ENCODE results near the gene DUSP22.
A peak's percentile ranks its signal among the peaks of the same experiment; 100 is the strongest.
"Not testable (repeated sequence)": the region's sequence is repeated elsewhere in the genome, so short reads cannot be mapped to it uniquely, and the experiment has no call there.

The DUSP22 gene

GRCh38 chr6:291697-292505 is at the start of gene DUSP22:
Gene DUSP22, plus strand, starts transcription at chr6:292487. Its CDS starts 53 bp downstream, at chr6:292540.
- DNase-seq (ENCODE audit: low read depth in 2 of 2), result peak; percentile 71 to 86

- no peak for DNase-seq (ENCODE audit: low read depth in 2 of 2)
These were observed 45.9 kb upstream of the DUSP22 start for GRCh38 chr6:246352-246751.

- no peak for DNase-seq (ENCODE audit: low read depth in 2 of 2)
These were observed 44.9 kb upstream of the DUSP22 start for GRCh38 chr6:247351-247750.

- not testable (repeated sequence) for DNase-seq (ENCODE audit: low read depth in 2 of 2)
These were observed 44.2 kb upstream of the DUSP22 start for GRCh38 chr6:248046-248445.

GRCh38 chr6:250676-251075 is 41.6 kb upstream of the DUSP22 start:
- no peak for DNase-seq (ENCODE audit: low read depth in 2 of 2)

GRCh38 chr6:251920-252319 is 40.4 kb upstream of the DUSP22 start:
- DNase-seq (ENCODE audit: low read depth in 2 of 2), result no peak

- no peak for DNase-seq (ENCODE audit: low read depth in 2 of 2)
These were observed 39.3 kb upstream of the DUSP22 start for GRCh38 chr6:252775-253535.

- no peak for DNase-seq (ENCODE audit: low read depth in 2 of 2)
These were observed 38.3 kb upstream of the DUSP22 start for GRCh38 chr6:254016-254415.

- no peak for DNase-seq (ENCODE audit: low read depth in 2 of 2)
These were observed 37.1 kb upstream of the DUSP22 start for GRCh38 chr6:255041-255750.

- DNase-seq (ENCODE audit: low read depth in 2 of 2), result no peak
These were observed 36.6 kb upstream of the DUSP22 start for GRCh38 chr6:255751-256083.

- DNase-seq (ENCODE audit: low read depth in 2 of 2), result no peak
These were observed 36.1 kb upstream of the DUSP22 start for GRCh38 chr6:256169-256568.

- no peak for DNase-seq (ENCODE audit: low read depth in 2 of 2)
These were observed 35.1 kb upstream of the DUSP22 start for GRCh38 chr6:257031-257725.

GRCh38 chr6:257774-258173 is 34.5 kb upstream of the DUSP22 start:
- DNase-seq (ENCODE audit: low read depth in 2 of 2), result no peak

- DNase-seq (ENCODE audit: low read depth in 2 of 2), result no peak
These were observed 33.0 kb upstream of the DUSP22 start for GRCh38 chr6:259316-259715.

- DNase-seq (ENCODE audit: low read depth in 2 of 2), result no peak
These were observed 32.3 kb upstream of the DUSP22 start for GRCh38 chr6:259901-260508.

- no peak for DNase-seq (ENCODE audit: low read depth in 2 of 2)
These were observed 27.7 kb upstream of the DUSP22 start for GRCh38 chr6:264626-265025.

GRCh38 chr6:268394-268935 is 23.8 kb upstream of the DUSP22 start:
- DNase-seq (ENCODE audit: low read depth in 2 of 2), result no peak

GRCh38 chr6:273551-274058 is 18.7 kb upstream of the DUSP22 start:
- no peak for DNase-seq (ENCODE audit: low read depth in 2 of 2)

- DNase-seq (ENCODE audit: low read depth in 2 of 2), result no peak
These were observed 14.5 kb upstream of the DUSP22 start for GRCh38 chr6:277746-278145.

- no peak for DNase-seq (ENCODE audit: low read depth in 2 of 2)
These were observed 13.8 kb upstream of the DUSP22 start for GRCh38 chr6:278494-278893.
